Kidney epithelial cell (primary cell): Measurements from ENCODE around the gene MCM5. TPM values are rescaled to one million over a fixed set of nuclear protein-coding genes. Genes with fewer than 3 reads are reported as not detected.
"Not testable (repeated sequence)": the region's sequence is repeated elsewhere in the genome, so short reads cannot be mapped to it uniquely, and the experiment has no call there.

Source experiments
- DNase-seq: peaks from one replicate; pipeline ENCODE4 v3.0.0-alpha.2; 2010; ENCODE audit warnings: low read depth
- H3K27me3 ChIP-seq: 2 replicates; pipeline ENCODE4 v1.6.0; 2011; ENCODE audit warnings: low read length; ENCODE audit not compliant: control insufficient read depth, insufficient read depth
- H3K36me3 ChIP-seq: 2 replicates; pipeline ENCODE4 v1.5.1; 2011; ENCODE audit warnings: low read length; ENCODE audit not compliant: control insufficient read depth, insufficient read depth
- H3K4me3 ChIP-seq: 2 replicates; pipeline ENCODE4 v1.5.1; 2011; ENCODE audit warnings: low read depth, mild to moderate bottlenecking, control low read depth, low read length
- CTCF ChIP-seq: IDR thresholded peaks from 2 replicates; pipeline ENCODE4 v1.5.1; 2011; ENCODE audit warnings: mild to moderate bottlenecking, moderate library complexity, low read length, control low read depth, inconsistent platforms; ENCODE audit not compliant: insufficient read depth, poor library complexity, severe bottlenecking
- total RNA-seq: library from RNA; depleted of rRNA; stranded (reverse); fragments of >200 nt; gene quantifications from 2 replicates; pipeline ENCODE4 v1.2.3, GENCODE V29; 2015

Gene MCM5
- total RNA-seq, 1 donor from 2014 or later = 34.6 TPM

GRCh38 chr22:35457729-35458546, 58.0 kb downstream of the MCM5 start:
- DNase-seq = no peak
- H3K4me3 ChIP-seq = no peak overlapping the region
- H3K27me3 ChIP-seq = peaks cover 17% of the 10 kb centered on the region
- no peak for TF ChIP-seq CTCF
- H3K36me3 ChIP-seq = no peaks in the 10 kb centered on the region

GRCh38 chr22:35458547-35459422, 58.8 kb downstream of the MCM5 start:
- Histone ChIP-seq H3K4me3 (no peak overlapping the region), H3K36me3 (no peaks in the 10 kb centered on the region), H3K27me3 (peaks cover 13% of the 10 kb centered on the region)
- DNase-seq = no peak
- no peak for TF ChIP-seq CTCF

- DNase-seq = no peak
- Histone ChIP-seq H3K4me3 (no peak overlapping the region), H3K36me3 (no peaks in the 10 kb centered on the region), H3K27me3 (peaks cover 7% of the 10 kb centered on the region)
- TF ChIP-seq CTCF = no peak
These were observed 59.5 kb downstream of the MCM5 start for GRCh38 chr22:35459423-35459894.

- H3K36me3 ChIP-seq, H3K4me3 ChIP-seq, DNase-seq, H3K27me3 ChIP-seq: not testable (repeated sequence)
These were observed 60.0 kb downstream of the MCM5 start for GRCh38 chr22:35459976-35460375.

GRCh38 chr22:35460688-35461087, 60.7 kb downstream of the MCM5 start:
- no peak for TF ChIP-seq CTCF
- Histone ChIP-seq H3K4me3 (no peak overlapping the region), H3K27me3 (peaks cover 7% of the 10 kb centered on the region), H3K36me3 (no peaks in the 10 kb centered on the region)
- DNase-seq = no peak
